Epithelial cell of proximal tubule (primary cell): ENCODE data around the gene GDPD5. TPM values are rescaled to one million over a fixed set of nuclear protein-coding genes. Genes with fewer than 3 reads are reported as not detected.

ENCODE experiments used
- DNase-seq: peaks from one replicate; pipeline ENCODE4 v3.0.0-alpha.2; 2011; ENCODE audit warnings: low read depth
- H3K4me3 ChIP-seq: 2 replicates; pipeline ENCODE4 v1.5.1; 2011; ENCODE audit warnings: low read depth, mild to moderate bottlenecking, low read length
- CTCF ChIP-seq: conservative IDR thresholded peaks from 2 replicates; pipeline ENCODE4 v1.5.1; 2012; ENCODE audit warnings: low read depth, mild to moderate bottlenecking, low read length
- total RNA-seq: library from RNA; depleted of rRNA; stranded (reverse); fragments of >200 nt; gene quantifications from 2 replicates; pipeline ENCODE4 v1.2.3, GENCODE V29; 2015

GDPD5 gene
- total RNA-seq, 1 donor from 2014 or later = 17.4 TPM

- no peak for TF ChIP-seq CTCF
- DNase-seq = peak; percentile 45
- peak overlapping the region; percentile 51 for H3K4me3 ChIP-seq
Observed at GRCh38 chr11:75428281-75428724, 97.4 kb downstream of the GDPD5 start.

- TF ChIP-seq CTCF = no peak
Observed at GRCh38 chr11:75427181-75427580, 98.6 kb downstream of the GDPD5 start.

GRCh38 chr11:75426720-75427086, 99.0 kb downstream of the GDPD5 start:
- H3K4me3 ChIP-seq = no peak overlapping the region
- DNase-seq = no peak
- no peak for TF ChIP-seq CTCF

More at GRCh38 chr11:75427181-75427580, 98.6 kb downstream of the GDPD5 start:
- no peak overlapping the region for H3K4me3 ChIP-seq
- DNase-seq = no peak

GRCh38 chr11:75425422-75425821, 100.3 kb downstream of the GDPD5 start:
- DNase-seq = no peak
- TF ChIP-seq CTCF = peak; percentile 50
- no peak overlapping the region for H3K4me3 ChIP-seq

GRCh38 chr11:75424396-75424795, 101.3 kb downstream of the GDPD5 start:
- no peak overlapping the region for H3K4me3 ChIP-seq
- TF ChIP-seq CTCF = no peak
- DNase-seq = no peak

- H3K4me3 ChIP-seq = no peak overlapping the region
- no peak for DNase-seq
- TF ChIP-seq CTCF = no peak
Observed at GRCh38 chr11:75423721-75424120, 102.0 kb downstream of the GDPD5 start.

- no peak overlapping the region for H3K4me3 ChIP-seq
- no peak for TF ChIP-seq CTCF
- no peak for DNase-seq
Observed at GRCh38 chr11:75422248-75423231, 103.2 kb downstream of the GDPD5 start.
